Type B pancreatic cell (in vitro differentiated cells): ENCODE data around the gene KIAA0232. TPM values are rescaled to one million over a fixed set of nuclear protein-coding genes. Genes with fewer than 3 reads are reported as not detected.
A peak's percentile ranks its signal among the peaks of the same experiment; 100 is the strongest.

Experiments used
- DNase-seq: peaks from one replicate; pipeline ENCODE4 v3.0.0; 2021; ENCODE audit warnings: mixed read lengths; ENCODE audit not compliant: unreplicated experiment; ENCODE audit errors: extremely low spot score
- H3K27ac Mint-ChIP-seq: 2 replicates; pipeline ENCODE4 v1.8.0; 2021; ENCODE audit warnings: mild to moderate bottlenecking, mixed read lengths
- H3K27me3 Mint-ChIP-seq: 2 replicates; pipeline ENCODE4 v1.8.0; 2021; ENCODE audit warnings: mixed read lengths
- H3K36me3 Mint-ChIP-seq: 2 replicates; pipeline ENCODE4 v1.8.0; 2021; ENCODE audit warnings: mixed read lengths
- H3K4me1 Mint-ChIP-seq: one replicate; pipeline ENCODE4 v1.8.0; 2021; ENCODE audit warnings: mixed read lengths; ENCODE audit not compliant: unreplicated experiment
- H3K4me3 Mint-ChIP-seq: 2 replicates; pipeline ENCODE4 v1.8.0; 2021; ENCODE audit warnings: mild to moderate bottlenecking, mixed read lengths
- H3K9me3 Mint-ChIP-seq: 2 replicates; pipeline ENCODE4 v1.8.0; 2021; ENCODE audit warnings: mixed read lengths
- CTCF ChIP-seq: fragments of 200-600 bp; sonication (generic); conservative IDR thresholded peaks from 2 replicates; pipeline ENCODE4 v1.5.0; 2021; ENCODE audit warnings: antibody characterized with exemption, mild to moderate bottlenecking
- total RNA-seq: library from RNA; stranded (reverse); gene quantifications from 2 replicates; pipeline ENCODE4 v1.2.1, GENCODE V29; 2021; ENCODE audit warnings: low replicate concordance

KIAA0232 gene
- total RNA-seq, 1 donor from 2014 or later, result 35.9 TPM

GRCh38 chr4:6748286-6748685 is 34.2 kb upstream of the KIAA0232 start:
- H3K4me1 Mint-ChIP-seq, result peaks cover 21% of the 10 kb centered on the region
- H3K4me3 Mint-ChIP-seq, result no peak overlapping the region
- H3K27me3 Mint-ChIP-seq, result no peaks in the 10 kb centered on the region
- no peak for DNase-seq
- no peak for TF ChIP-seq CTCF
- no peak overlapping the region for H3K27ac Mint-ChIP-seq
- no peaks in the 10 kb centered on the region for H3K9me3 Mint-ChIP-seq
- no peaks in the 10 kb centered on the region for H3K36me3 Mint-ChIP-seq

- Mint-ChIP-seq H3K4me1 (peaks cover 21% of the 10 kb centered on the region), H3K9me3 (no peaks in the 10 kb centered on the region), H3K36me3 (no peaks in the 10 kb centered on the region), H3K27me3 (no peaks in the 10 kb centered on the region), H3K4me3 (peak overlapping the region; percentile 57), H3K27ac (peak overlapping the region; percentile 67)
- no peak for DNase-seq
- TF ChIP-seq CTCF, result no peak
Measured at GRCh38 chr4:6749340-6750171, 33.0 kb upstream of the KIAA0232 start.

- no peak for DNase-seq
- H3K27ac Mint-ChIP-seq, result peak overlapping the region; percentile 80
- H3K4me3 Mint-ChIP-seq, result no peak overlapping the region
- no peak for TF ChIP-seq CTCF
- H3K36me3 Mint-ChIP-seq, result no peaks in the 10 kb centered on the region
- H3K4me1 Mint-ChIP-seq, result peaks cover 25% of the 10 kb centered on the region
- no peaks in the 10 kb centered on the region for H3K27me3 Mint-ChIP-seq
- no peaks in the 10 kb centered on the region for H3K9me3 Mint-ChIP-seq
Measured at GRCh38 chr4:6750286-6751221, 32.0 kb upstream of the KIAA0232 start.

- no peaks in the 10 kb centered on the region for H3K9me3 Mint-ChIP-seq
- no peak for DNase-seq
- no peaks in the 10 kb centered on the region for H3K27me3 Mint-ChIP-seq
- no peak for TF ChIP-seq CTCF
- peak overlapping the region; percentile 80 for H3K27ac Mint-ChIP-seq
- peaks cover 25% of the 10 kb centered on the region for H3K4me1 Mint-ChIP-seq
- H3K4me3 Mint-ChIP-seq, result no peak overlapping the region
- no peaks in the 10 kb centered on the region for H3K36me3 Mint-ChIP-seq
Measured at GRCh38 chr4:6751611-6752485, 30.7 kb upstream of the KIAA0232 start.

- Mint-ChIP-seq H3K4me3 (no peak overlapping the region), H3K4me1 (peaks cover 22% of the 10 kb centered on the region), H3K27ac (no peak overlapping the region), H3K36me3 (no peaks in the 10 kb centered on the region), H3K27me3 (no peaks in the 10 kb centered on the region), H3K9me3 (no peaks in the 10 kb centered on the region)
- TF ChIP-seq CTCF, result no peak
- no peak for DNase-seq
Measured at GRCh38 chr4:6752486-6752829, 30.1 kb upstream of the KIAA0232 start.
